Mammary epithelial cell (primary cell): Measurements from ENCODE around the gene LRRC27.

ENCODE experiments used
- EZH2 ChIP-seq: IDR thresholded peaks from 2 replicates; pipeline ENCODE4 v1.6.1; 2012; ENCODE audit warnings: low read length, inconsistent platforms, borderline replicate concordance
- TF ChIP-seq, protein P1 (sequence below), 2 donors: IDR thresholded peaks in 1 of 2; conservative IDR thresholded peaks in 1 of 2; 2 replicates each; pipeline ENCODE4 v1.5.1; 2011 to 2012; ENCODE audit warnings: inconsistent platforms in 2 of 2, low read length in 2 of 2, mild to moderate bottlenecking in 2 of 2, control low read depth in 1 of 2, low read depth in 1 of 2; ENCODE audit not compliant: insufficient read depth in 1 of 2; ENCODE audit errors: extremely low read depth in 1 of 2

DNA sequence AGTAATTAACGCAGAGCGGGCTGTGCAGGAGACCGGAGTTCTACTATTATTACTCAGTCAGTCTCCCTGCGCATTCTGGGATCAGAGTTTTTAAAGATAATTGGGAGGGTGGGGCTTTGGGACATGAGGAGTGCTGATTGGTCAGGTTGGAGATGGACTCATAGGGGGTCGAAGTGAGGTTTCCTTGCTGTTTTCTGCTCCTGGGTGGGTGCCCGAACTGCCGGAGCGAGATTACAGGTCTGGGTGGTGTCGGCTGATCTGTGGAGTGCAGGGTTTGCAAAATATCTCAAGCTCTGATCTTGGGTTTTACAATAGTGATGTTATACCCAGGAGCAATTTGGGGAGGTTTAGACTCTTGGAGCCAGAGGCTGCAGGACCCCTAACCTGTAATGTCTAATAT is 3.9 kb upstream of the LRRC27 start:
- TF ChIP-seq, protein P1, sequence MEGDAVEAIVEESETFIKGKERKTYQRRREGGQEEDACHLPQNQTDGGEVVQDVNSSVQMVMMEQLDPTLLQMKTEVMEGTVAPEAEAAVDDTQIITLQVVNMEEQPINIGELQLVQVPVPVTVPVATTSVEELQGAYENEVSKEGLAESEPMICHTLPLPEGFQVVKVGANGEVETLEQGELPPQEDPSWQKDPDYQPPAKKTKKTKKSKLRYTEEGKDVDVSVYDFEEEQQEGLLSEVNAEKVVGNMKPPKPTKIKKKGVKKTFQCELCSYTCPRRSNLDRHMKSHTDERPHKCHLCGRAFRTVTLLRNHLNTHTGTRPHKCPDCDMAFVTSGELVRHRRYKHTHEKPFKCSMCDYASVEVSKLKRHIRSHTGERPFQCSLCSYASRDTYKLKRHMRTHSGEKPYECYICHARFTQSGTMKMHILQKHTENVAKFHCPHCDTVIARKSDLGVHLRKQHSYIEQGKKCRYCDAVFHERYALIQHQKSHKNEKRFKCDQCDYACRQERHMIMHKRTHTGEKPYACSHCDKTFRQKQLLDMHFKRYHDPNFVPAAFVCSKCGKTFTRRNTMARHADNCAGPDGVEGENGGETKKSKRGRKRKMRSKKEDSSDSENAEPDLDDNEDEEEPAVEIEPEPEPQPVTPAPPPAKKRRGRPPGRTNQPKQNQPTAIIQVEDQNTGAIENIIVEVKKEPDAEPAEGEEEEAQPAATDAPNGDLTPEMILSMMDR (conservative IDR thresholded peaks at IDR 0.05 in 1 of 2, IDR thresholded peaks at IDR 0.05 in 1 of 2; ENCODE audit: extremely low read depth in 1 of 2, insufficient read depth in 1 of 2, low read depth in 1 of 2, low read length in 2 of 2), result no peak
- TF ChIP-seq EZH2, result no peak
